ENCODE data around the gene RPS16. TPM values are rescaled to one million over a fixed set of nuclear protein-coding genes. Genes with fewer than 3 reads are reported as not detected.

Gene RPS16
- total and polyA plus RNA-seq, 9 of the 15 experiments (the other 6 are each of a cell fraction or from before 2014, with no cell fraction given), result 82.6 to 3,671 (median 2,204) TPM

DNA sequence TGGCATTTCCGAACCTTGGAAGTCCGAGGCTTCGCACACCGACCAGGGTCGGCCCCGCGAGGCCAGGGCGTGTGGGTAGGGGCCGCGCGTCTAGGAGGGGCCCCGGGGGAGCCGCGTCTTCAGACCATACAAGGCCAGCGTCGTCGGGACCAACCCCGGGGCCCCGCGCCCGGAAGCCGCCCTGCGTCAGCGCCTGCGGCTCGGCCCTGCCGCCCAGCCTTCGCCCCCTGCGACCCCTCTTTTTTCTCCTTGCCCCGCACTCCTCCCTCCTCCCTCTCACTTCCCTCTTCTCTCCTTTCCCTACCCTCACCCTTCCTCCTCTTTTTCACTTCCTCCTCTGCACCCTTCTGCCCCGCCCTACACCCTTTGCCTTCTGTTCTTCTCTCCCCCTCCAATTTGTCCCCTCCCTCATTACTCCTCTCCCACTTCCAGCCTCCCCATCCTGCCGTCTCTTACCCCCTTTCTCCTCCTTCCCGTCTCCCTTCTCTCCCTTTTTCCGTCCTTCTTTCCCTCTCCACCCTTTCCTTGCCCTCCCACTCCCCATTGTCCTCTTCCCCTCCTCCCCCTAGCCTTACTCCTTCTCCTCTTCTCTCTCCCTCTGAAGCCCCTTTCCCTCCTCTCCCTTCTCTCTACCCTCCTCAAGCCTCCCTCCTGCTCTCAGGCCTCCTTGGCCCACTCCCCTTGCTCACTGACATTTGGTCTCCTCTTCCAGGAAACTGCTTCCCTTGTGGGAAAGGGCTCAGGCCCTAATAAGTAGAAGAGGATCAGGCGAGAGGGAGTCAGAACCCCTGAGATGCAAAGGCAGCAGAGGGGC lies 25.5 kb downstream of the RPS16 start (continued):
- TF ChIP-seq ASH1L (IDR thresholded peaks at IDR 0.05; ENCODE audit: borderline replicate concordance, low read depth, partially characterized antibody) (peak; percentile 44), CEBPB (tag; IDR thresholded peaks at IDR 0.05) (no peak), TGIF2 (CRISPR knock-in tag; IDR thresholded peaks at IDR 0.05) (no peak), MCM7 (IDR thresholded peaks at IDR 0.05) (peak in 1 of 2 experiments; percentile 77; a peak in 1 of 4 replicates), MTA1 (IDR thresholded peaks at IDR 0.05; ENCODE audit: borderline replicate concordance) (peak; percentile 92), TBL1XR1 (IDR thresholded peaks at IDR 0.05; ENCODE audit: low read length in 2 of 2) (no peak), SRSF7 (optimal IDR thresholded peaks at IDR 0.05; ENCODE audit: low read depth, low read length) (no peak), SPI1 (IDR thresholded peaks at IDR 0.05; ENCODE audit: borderline replicate concordance, low read depth, low read length) (peak; percentile 90; the same call in 1 of the 2 replicates), ZNF239 (CRISPR knock-in tag; IDR thresholded peaks at IDR 0.05) (no peak), ZNF589 (CRISPR knock-in tag; IDR thresholded peaks at IDR 0.05; ENCODE audit: low read depth) (no peak), HEY1 (CRISPR knock-in tag; IDR thresholded peaks at IDR 0.05; ENCODE audit: borderline replicate concordance) (no peak), CBX8 (IDR thresholded peaks at IDR 0.05; ENCODE audit: borderline replicate concordance, extremely low read depth, low read depth, low read length, poor library complexity, severe bottlenecking) (no peak), XRCC4 (IDR thresholded peaks at IDR 0.05; ENCODE audit: extremely low read depth, insufficient read depth, insufficient read length) (no peak), TCF3 (CRISPR knock-in tag; IDR thresholded peaks at IDR 0.05) (no peak), SIN3A (IDR thresholded peaks at IDR 0.05; ENCODE audit: borderline replicate concordance in 2 of 2, control insufficient read depth in 1 of 2, low read depth in 2 of 2, low read length in 2 of 2) (0 out of 4 replicates have a peak, but pooled peaks of 1 of the 2 experiments have one; percentile 28), XRCC3 (IDR thresholded peaks at IDR 0.05) (no peak), SMC3 (conservative IDR thresholded peaks at IDR 0.05; ENCODE audit: insufficient read depth, low read depth, low read length) (no peak), ATF6 (CRISPR knock-in tag; IDR thresholded peaks at IDR 0.05) (no peak)
- TF ChIP-seq, protein P1, sequence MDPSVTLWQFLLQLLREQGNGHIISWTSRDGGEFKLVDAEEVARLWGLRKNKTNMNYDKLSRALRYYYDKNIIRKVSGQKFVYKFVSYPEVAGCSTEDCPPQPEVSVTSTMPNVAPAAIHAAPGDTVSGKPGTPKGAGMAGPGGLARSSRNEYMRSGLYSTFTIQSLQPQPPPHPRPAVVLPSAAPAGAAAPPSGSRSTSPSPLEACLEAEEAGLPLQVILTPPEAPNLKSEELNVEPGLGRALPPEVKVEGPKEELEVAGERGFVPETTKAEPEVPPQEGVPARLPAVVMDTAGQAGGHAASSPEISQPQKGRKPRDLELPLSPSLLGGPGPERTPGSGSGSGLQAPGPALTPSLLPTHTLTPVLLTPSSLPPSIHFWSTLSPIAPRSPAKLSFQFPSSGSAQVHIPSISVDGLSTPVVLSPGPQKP (CRISPR knock-in tag; IDR thresholded peaks at IDR 0.05), result no peak
- TF ChIP-seq, protein P2, sequence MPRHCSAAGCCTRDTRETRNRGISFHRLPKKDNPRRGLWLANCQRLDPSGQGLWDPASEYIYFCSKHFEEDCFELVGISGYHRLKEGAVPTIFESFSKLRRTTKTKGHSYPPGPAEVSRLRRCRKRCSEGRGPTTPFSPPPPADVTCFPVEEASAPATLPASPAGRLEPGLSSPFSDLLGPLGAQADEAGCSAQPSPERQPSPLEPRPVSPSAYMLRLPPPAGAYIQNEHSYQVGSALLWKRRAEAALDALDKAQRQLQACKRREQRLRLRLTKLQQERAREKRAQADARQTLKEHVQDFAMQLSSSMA (CRISPR knock-in tag; IDR thresholded peaks at IDR 0.05), result no peak
- TF ChIP-seq, protein P3, sequence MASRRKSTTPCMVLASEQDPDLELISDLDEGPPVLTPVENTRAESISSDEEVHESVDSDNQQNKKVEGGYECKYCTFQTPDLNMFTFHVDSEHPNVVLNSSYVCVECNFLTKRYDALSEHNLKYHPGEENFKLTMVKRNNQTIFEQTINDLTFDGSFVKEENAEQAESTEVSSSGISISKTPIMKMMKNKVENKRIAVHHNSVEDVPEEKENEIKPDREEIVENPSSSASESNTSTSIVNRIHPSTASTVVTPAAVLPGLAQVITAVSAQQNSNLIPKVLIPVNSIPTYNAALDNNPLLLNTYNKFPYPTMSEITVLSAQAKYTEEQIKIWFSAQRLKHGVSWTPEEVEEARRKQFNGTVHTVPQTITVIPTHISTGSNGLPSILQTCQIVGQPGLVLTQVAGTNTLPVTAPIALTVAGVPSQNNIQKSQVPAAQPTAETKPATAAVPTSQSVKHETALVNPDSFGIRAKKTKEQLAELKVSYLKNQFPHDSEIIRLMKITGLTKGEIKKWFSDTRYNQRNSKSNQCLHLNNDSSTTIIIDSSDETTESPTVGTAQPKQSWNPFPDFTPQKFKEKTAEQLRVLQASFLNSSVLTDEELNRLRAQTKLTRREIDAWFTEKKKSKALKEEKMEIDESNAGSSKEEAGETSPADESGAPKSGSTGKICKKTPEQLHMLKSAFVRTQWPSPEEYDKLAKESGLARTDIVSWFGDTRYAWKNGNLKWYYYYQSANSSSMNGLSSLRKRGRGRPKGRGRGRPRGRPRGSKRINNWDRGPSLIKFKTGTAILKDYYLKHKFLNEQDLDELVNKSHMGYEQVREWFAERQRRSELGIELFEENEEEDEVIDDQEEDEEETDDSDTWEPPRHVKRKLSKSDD (conservative IDR thresholded peaks at IDR 0.05; ENCODE audit: low read length), result no peak

Measured in K562 (cell line).